GM21526 (cell line): ENCODE data around the gene GXYLT2.
"Not testable (repeated sequence)": the region's sequence is repeated elsewhere in the genome, so short reads cannot be mapped to it uniquely, and the experiment has no call there.

Experiments used
- ATAC-seq: cut with Tn5 transposase; IDR thresholded peaks from one replicate; pipeline ENCODE4 v1.9.1; 2021; ENCODE audit warnings: moderate library complexity; ENCODE audit not compliant: unreplicated experiment, low FRiP score

The GXYLT2 gene

GRCh38 chr3:72928781-72929735 is 41.2 kb downstream of the GXYLT2 start:
- not testable (repeated sequence) for ATAC-seq

DNA sequence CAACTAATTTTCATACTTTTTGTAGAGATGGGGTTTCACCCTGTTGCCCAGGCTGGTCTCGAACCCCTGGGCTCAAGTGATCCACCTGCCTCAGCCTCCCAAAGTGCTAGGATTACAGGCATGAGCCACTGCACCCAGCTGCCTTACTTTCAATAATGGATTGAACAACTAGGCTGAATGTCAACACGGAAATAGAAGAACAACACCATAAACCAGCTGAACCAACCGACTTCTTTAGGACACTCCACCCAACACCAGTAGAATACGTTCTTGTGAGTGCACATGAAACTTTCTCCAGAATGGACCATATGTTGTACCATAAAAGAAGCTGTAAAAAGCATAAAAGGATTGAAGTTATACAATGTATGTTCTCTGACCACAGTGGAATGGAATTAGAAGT is 42.9 kb downstream of the GXYLT2 start:
- ATAC-seq, result no peak

DNA sequence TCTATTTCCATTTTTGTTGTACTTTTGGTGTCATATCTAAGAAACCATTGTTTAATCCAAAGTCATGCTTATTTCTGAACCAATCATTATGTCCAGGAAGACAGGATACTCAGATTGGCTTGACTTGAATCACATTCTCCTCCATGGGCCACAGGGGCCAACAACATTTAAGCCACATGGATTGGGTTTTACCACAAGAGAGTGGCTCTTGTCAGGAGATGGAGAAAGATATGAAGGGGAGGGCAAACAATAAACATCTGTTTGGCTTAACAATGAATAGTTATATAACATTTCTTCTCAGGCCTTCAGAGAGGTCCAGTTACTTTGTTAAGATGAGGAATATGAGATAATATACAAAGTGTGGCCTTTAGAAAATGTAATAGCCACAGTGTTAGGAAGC is 44.6 kb downstream of the GXYLT2 start:
- ATAC-seq, result no peak

- peak; percentile 80 for ATAC-seq
Measured at GRCh38 chr3:72938471-72939265, 50.8 kb downstream of the GXYLT2 start.

GRCh38 chr3:72941245-72941644 is 53.4 kb downstream of the GXYLT2 start:
- no peak for ATAC-seq

DNA sequence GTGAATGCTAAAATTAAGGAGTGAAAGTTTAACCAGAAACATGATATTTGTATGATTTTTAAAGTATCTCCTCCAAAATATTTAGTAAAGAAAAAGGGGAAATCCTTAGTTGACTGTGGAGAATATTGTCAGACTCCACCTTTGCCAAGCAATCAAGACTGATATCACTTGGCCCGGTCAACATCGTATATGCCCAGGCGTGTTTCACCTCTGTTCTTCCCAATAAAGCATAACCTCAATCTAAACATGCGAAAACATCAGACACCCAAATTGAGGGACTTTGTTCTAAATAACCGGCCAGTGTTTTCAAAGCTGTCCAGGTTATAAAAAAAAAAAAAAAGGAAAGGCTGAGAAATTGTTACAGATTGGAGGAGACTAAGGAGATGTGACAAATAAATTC is 54.6 kb downstream of the GXYLT2 start:
- ATAC-seq, result no peak

- no peak for ATAC-seq
Measured at GRCh38 chr3:72944696-72945095, 56.9 kb downstream of the GXYLT2 start.

DNA sequence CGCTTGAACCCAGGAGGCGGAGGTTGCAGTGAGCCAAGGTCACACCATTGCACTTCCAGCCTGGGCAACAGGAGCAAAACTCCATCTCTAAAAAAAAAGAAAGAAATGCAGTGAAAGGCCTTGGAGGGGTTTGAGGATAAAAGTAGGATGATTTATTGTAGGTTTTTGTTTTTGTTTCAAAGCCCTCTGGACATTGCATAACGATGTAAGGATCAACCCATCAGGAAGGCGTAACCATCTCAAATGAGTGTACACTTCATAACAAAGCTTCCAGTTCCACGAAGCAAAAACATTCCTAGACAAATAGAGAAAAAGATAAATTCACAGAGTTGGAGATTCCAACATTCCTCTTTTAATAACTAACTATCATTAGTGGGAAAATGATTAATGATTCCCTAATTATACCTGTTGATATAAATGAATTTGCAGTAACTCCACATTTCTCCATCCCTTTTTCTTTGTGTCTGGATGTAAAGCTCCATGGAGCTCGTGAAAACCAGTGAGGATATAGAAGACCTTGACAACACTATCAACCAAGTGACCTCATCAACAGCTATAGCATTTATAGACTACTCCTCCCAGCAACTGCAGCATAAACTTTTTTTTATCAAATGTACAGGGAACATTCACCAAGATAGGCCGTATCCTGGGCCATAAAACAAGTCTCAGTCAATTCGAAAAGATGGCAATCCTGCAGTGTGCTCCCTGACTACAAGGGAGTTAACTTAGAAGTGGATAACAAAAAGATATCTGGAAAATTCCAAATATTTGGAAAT is 60.1 kb downstream of the GXYLT2 start:
- ATAC-seq, result no peak

DNA sequence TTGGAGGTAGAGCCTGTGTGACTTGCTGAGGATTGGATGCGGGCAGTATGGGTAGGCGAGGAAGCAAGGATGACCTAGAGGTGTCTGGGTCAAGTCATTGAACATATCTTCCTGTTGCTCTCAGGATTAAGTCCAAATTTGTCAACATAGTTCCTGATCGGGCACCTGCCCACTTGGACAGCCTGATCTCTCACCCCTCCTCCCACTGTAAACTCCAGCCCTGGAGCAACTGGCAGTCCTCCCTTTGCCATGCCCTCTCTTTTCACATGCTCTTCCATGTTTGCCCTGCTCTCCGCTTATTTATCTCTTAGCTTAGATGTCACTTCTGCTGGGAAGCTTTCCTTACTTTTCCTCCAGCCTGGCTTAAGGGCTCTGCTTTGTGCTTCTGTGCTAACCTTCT is 61.2 kb downstream of the GXYLT2 start:
- ATAC-seq, result no peak

DNA sequence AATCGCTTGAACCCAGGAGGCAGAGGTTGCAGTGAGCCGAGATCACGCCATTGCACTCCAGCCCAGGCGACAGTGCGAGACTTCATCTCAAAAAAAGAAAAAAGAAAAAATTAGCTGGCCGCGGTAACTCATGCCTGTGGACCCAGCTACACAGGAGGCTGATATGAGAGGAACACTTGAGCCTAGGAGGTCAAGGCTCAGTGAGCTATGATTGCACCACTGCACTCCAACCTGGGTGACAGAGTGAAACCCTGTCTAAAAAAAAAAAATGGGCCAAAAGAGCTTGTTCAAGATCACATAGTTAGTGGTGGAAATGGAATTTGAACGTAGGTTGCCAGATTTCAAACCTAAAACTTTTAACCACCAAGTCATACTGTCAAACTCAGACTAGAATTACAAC is 62.5 kb downstream of the GXYLT2 start:
- no peak for ATAC-seq

DNA sequence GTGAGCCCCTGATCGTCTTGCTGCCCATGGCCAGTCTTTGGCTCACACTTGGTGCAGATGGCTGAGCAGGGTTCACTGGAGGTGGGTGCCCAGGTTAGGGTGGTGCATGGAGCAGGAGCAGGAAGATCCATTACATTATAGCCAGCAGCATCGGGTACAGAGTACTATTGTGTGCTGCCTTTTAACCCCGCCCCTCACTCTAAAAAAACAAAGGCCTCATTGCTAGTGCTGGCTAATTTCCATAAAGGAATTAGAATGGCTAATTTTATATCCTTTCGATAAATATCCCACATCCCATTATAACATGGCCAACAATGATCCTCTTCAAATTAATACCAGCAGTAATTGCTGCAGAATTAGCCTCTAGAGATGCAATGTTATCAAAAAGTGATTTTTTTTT is 63.0 kb downstream of the GXYLT2 start:
- ATAC-seq, result no peak

- ATAC-seq, result peak; percentile 43
Measured at GRCh38 chr3:72951259-72951722, 63.4 kb downstream of the GXYLT2 start.

DNA sequence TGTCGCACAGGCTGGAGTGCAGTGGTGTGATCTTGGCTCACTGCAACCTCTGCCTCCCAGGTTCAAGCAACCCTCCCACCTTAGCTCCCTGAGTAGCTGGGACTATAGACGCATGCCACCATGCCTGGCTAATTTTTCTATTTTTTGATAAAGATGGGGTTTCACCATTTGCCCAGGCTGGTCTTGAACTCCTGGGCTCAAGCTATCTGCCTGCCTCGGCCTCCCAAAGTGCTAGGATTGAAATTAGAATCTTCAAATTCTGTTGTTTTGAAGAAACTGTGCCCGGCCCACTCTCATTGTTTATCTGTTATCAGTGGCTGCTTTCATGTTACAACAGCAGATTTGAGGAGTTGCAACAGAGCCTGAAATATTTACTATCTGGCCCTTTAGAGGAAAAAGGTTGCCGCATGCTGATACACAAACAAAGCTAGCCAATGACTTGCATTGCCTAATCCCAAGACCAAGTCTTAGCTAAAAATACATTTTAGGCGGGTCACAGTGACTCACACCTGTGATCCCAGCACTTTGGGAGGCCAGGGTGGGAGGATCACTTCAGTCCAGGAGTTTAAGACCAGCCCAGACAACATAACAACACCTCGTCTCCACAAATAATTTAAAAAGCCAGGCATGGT is 65.6 kb downstream of the GXYLT2 start:
- no peak for ATAC-seq

- no peak for ATAC-seq
Measured at GRCh38 chr3:72957297-72957696, 69.5 kb downstream of the GXYLT2 start.

DNA sequence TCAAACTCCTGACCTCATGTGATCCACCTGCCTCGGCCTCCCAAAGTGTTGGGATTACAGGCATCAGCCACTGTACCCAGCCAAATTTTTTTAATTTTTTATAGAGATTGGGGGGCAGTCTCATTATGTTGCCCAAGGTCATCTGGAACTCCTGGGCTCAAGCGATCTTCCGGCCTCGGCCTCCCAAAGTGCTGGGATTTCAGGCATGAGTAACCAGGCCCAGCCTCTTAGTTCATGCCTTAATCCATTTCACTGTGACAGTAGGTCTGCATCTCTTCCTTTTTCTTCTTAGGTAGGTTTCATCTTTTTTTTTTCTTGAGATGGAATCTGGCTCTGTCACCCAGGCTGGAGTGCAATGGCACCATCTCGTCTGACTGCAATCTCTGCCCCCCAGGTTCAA is 71.5 kb downstream of the GXYLT2 start:
- no peak for ATAC-seq

- ATAC-seq, result no peak
Measured at GRCh38 chr3:72960812-72961518, 73.1 kb downstream of the GXYLT2 start.

GRCh38 chr3:72961752-72962151 is 73.9 kb downstream of the GXYLT2 start:
- no peak for ATAC-seq

GRCh38 chr3:72962317-72962716 is 74.5 kb downstream of the GXYLT2 start:
- ATAC-seq, result no peak

GRCh38 chr3:72964633-72965032 is 76.8 kb downstream of the GXYLT2 start:
- no peak for ATAC-seq

DNA sequence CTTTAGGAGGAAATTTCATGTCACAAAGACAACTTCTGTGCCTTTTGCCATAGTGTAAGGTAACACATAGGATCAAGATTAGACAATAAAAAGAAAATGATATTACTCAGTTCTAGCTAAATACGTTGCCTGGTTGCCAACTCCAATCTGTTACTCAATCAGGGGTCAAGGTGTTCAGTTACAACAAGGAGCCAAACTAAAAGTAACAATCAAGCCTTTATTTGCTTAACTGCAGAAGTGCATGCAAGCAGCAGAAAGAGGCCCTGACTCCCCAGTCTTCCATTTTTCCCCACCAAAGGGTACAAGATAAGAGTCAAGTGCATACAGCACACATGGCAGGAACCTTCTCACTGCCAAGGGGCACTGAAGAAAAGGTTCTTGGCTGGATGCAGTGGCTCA is 80.4 kb downstream of the GXYLT2 start:
- ATAC-seq, result no peak
